ENCODE data around the gene FOXP1. TPM values are rescaled to one million over a fixed set of nuclear protein-coding genes. Genes with fewer than 3 reads are reported as not detected.

Gene FOXP1
- total RNA-seq, 1 donor: 455 TPM

DNA sequence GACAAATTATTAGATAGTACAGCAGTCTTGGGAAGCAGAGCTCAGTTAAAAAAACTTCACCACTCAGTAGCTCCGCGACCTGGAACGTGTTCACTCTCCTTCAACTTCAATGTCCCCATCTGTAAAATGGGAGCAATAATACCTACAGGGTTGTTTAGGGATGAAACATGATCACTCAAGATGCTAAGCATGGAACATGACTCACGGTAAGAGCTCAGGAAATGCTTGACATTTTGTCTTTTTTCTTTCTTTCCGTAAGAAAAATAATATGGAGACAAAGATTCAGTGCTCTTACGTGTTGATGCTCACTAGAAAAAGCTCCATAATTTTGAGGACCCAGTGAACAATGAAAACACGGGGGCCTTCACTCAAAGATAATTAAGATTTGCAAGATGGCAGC, 664.4 kb downstream of the FOXP1 start:
- Histone ChIP-seq H3K4me1 (ENCODE audit: insufficient read depth, low read length) (no peaks in the 10 kb centered on the region), H3K9me3 (ENCODE audit: low read depth, low read length) (no peaks in the 10 kb centered on the region), H3K27me3 (ENCODE audit: insufficient read depth, low read length) (peaks cover 4% of the 10 kb centered on the region)

DNA sequence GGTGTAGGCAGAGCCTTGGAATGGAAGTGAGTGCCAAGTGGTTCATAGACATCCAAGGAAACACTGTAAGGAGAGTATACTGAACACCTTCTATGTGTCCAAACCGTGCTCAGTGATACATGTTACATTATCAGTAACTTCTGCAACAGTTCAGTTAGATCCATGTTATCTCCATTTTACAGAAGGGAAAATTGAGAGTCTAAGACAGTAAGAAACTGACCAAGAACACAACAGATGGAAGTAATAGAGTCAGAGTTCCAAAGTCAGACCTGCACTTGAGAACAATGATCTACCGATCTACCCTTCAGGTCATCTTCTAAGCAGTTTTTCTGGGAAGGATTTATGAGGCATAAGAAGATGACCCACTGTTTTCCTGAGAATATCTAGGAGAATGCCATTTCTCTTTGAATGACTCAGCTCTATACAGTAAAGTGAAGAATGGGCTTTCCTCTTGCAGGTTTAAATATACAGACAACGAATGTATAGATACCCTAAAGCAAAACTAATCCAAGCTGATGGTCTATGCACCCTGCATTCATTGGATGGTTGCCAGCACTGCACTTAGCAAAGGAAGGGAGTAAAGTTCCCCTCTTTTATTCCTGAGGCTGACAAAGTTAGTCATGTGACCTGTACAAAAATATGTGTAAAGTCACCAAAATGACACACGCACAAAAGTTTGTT, 667.0 kb downstream of the FOXP1 start:
- Histone ChIP-seq H3K4me1 (ENCODE audit: insufficient read depth, low read length) (no peaks in the 10 kb centered on the region), H3K9me3 (ENCODE audit: low read depth, low read length) (no peaks in the 10 kb centered on the region), H3K4me3 (ENCODE audit: low read length) (no peak overlapping the region)

More for the DNA sequence above, 664.4 kb downstream of the FOXP1 start:
- H3K4me3 ChIP-seq (ENCODE audit: low read length): no peak overlapping the region

DNA sequence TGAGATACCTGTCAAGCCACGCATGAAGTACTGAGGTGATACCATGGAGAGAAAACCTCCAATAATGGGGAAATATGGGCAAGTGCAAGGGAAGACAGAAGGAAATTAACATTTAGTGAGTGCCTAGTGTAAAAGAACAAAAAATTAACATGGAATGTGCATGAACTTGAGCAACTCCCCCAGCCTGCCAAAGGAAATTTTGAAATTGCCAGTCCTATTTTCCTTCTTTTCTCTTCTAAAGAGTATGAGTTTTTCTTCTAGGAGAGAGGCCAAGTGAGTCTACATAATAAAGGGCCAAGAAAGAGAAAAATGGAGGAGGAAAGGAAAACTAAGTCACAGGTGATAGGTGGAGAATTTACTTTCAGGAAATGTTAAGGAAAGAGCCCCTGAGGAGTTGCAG, 668.7 kb downstream of the FOXP1 start:
- no peaks in the 10 kb centered on the region for H3K4me1 ChIP-seq (ENCODE audit: insufficient read depth, low read length)
- H3K4me3 ChIP-seq (ENCODE audit: low read length): no peak overlapping the region
- no peaks in the 10 kb centered on the region for H3K9me3 ChIP-seq (ENCODE audit: low read depth, low read length)
- peaks cover 4% of the 10 kb centered on the region for H3K27me3 ChIP-seq (ENCODE audit: insufficient read depth, low read length)

More for the DNA sequence above, 667.0 kb downstream of the FOXP1 start:
- peaks cover 4% of the 10 kb centered on the region for H3K27me3 ChIP-seq (ENCODE audit: insufficient read depth, low read length)

DNA sequence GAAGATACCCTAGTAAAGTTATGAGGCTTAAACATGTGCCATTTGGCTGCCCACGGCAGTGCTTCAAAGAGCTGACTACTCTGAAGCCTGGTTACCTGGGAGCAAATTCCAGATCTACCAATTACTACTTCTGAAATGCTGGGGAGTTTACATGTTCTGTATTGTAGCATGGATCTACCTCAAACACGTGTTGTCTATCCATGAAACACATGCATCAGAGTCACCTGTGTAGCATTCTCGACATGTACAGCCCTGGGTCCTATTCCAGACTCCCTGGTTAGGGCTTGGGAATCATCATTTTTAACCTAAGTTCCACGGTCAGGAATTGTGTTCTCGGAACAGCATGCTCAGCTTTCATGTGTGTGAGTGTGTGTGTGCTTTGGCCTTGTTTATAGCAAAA, 671.8 kb downstream of the FOXP1 start:
- Histone ChIP-seq H3K4me3 (ENCODE audit: low read length) (no peak overlapping the region), H3K27me3 (ENCODE audit: insufficient read depth, low read length) (peaks cover 3% of the 10 kb centered on the region), H3K4me1 (ENCODE audit: insufficient read depth, low read length) (no peaks in the 10 kb centered on the region), H3K9me3 (ENCODE audit: low read depth, low read length) (no peaks in the 10 kb centered on the region)

DNA sequence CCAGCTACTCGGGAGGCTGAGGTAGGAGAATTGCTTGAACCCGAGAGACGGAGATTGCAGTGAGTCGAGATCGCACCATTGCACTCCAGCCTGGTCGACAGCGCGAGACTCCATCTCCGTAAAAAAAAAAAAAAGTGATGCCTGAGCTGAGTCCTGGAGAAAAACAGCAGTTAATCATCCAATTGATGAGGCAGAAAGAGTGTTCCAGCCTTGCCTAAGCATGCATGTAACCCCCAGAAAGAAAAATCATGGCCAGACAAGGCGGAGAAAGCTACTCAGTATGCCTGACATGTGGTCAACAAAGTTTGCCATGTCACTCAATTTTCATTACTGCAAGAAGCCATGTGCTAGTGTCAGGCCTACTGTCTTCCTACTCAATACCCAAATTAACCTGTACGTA, 678.0 kb downstream of the FOXP1 start:
- Histone ChIP-seq H3K4me1 (ENCODE audit: insufficient read depth, low read length) (no peaks in the 10 kb centered on the region), H3K27me3 (ENCODE audit: insufficient read depth, low read length) (no peaks in the 10 kb centered on the region), H3K4me3 (ENCODE audit: low read length) (no peak overlapping the region), H3K9me3 (ENCODE audit: low read depth, low read length) (no peaks in the 10 kb centered on the region)

Other genes with a start within 250 kb of the FOXP1 start
- gene EIF4E3, start 141.7 kb upstream of the FOXP1 start, total RNA-seq: 21.1 TPM
- 5.1 TPM for gene GPR27, start 170.1 kb upstream of the FOXP1 start, total RNA-seq
- 16.0 TPM for gene PROK2, start 201.4 kb upstream of the FOXP1 start, total RNA-seq

All from mononuclear cell (primary cell).